ENCODE data around the gene IFTAP. TPM values are rescaled to one million over a fixed set of nuclear protein-coding genes. Genes with fewer than 3 reads are reported as not detected.

The IFTAP gene
- total RNA-seq, 1 donor from 2014 or later = 31.2 TPM

- Mint-ChIP-seq H3K27ac (ENCODE audit: unreplicated experiment) (no peak overlapping the region), H3K4me1 (ENCODE audit: low read depth, unreplicated experiment) (peaks cover 2% of the 10 kb centered on the region), H3K27me3 (ENCODE audit: unreplicated experiment) (no peaks in the 10 kb centered on the region), H3K9me3 (ENCODE audit: unreplicated experiment) (no peaks in the 10 kb centered on the region), H3K4me3 (ENCODE audit: unreplicated experiment) (no peak overlapping the region), H3K36me3 (ENCODE audit: unreplicated experiment) (no peaks in the 10 kb centered on the region)
- no peak for DNase-seq
- TF ChIP-seq CTCF (IDR thresholded peaks at IDR 0.05; ENCODE audit: partially characterized antibody, unreplicated experiment) = no peak
Observed at GRCh38 chr11:36688571-36689291, 94.4 kb downstream of the IFTAP start.

GRCh38 chr11:36689442-36689841 is 95.1 kb downstream of the IFTAP start:
- H3K4me3 Mint-ChIP-seq (ENCODE audit: unreplicated experiment) = no peak overlapping the region
- no peak for DNase-seq
- no peaks in the 10 kb centered on the region for H3K27me3 Mint-ChIP-seq (ENCODE audit: unreplicated experiment)
- TF ChIP-seq CTCF (IDR thresholded peaks at IDR 0.05; ENCODE audit: partially characterized antibody, unreplicated experiment) = no peak
- no peak overlapping the region for H3K27ac Mint-ChIP-seq (ENCODE audit: unreplicated experiment)
- peaks cover 2% of the 10 kb centered on the region for H3K4me1 Mint-ChIP-seq (ENCODE audit: low read depth, unreplicated experiment)
- H3K36me3 Mint-ChIP-seq (ENCODE audit: unreplicated experiment) = no peaks in the 10 kb centered on the region
- H3K9me3 Mint-ChIP-seq (ENCODE audit: unreplicated experiment) = no peaks in the 10 kb centered on the region

GRCh38 chr11:36692704-36693103 is 98.4 kb downstream of the IFTAP start:
- H3K4me3 Mint-ChIP-seq (ENCODE audit: unreplicated experiment) = no peak overlapping the region
- peaks cover 6% of the 10 kb centered on the region for H3K4me1 Mint-ChIP-seq (ENCODE audit: low read depth, unreplicated experiment)
- no peaks in the 10 kb centered on the region for H3K27me3 Mint-ChIP-seq (ENCODE audit: unreplicated experiment)
- TF ChIP-seq CTCF (IDR thresholded peaks at IDR 0.05; ENCODE audit: partially characterized antibody, unreplicated experiment) = no peak
- DNase-seq = no peak
- no peaks in the 10 kb centered on the region for H3K36me3 Mint-ChIP-seq (ENCODE audit: unreplicated experiment)
- no peak overlapping the region for H3K27ac Mint-ChIP-seq (ENCODE audit: unreplicated experiment)
- no peaks in the 10 kb centered on the region for H3K9me3 Mint-ChIP-seq (ENCODE audit: unreplicated experiment)

- DNase-seq = no peak
- Mint-ChIP-seq H3K4me3 (ENCODE audit: unreplicated experiment) (no peak overlapping the region), H3K27ac (ENCODE audit: unreplicated experiment) (no peak overlapping the region), H3K9me3 (ENCODE audit: unreplicated experiment) (no peaks in the 10 kb centered on the region), H3K27me3 (ENCODE audit: unreplicated experiment) (no peaks in the 10 kb centered on the region), H3K4me1 (ENCODE audit: low read depth, unreplicated experiment) (peaks cover 6% of the 10 kb centered on the region), H3K36me3 (ENCODE audit: unreplicated experiment) (no peaks in the 10 kb centered on the region)
- no peak for TF ChIP-seq CTCF (IDR thresholded peaks at IDR 0.05; ENCODE audit: partially characterized antibody, unreplicated experiment)
Observed at GRCh38 chr11:36693139-36693843, 99.0 kb downstream of the IFTAP start.

GRCh38 chr11:36695111-36695510 is 100.8 kb downstream of the IFTAP start:
- no peaks in the 10 kb centered on the region for H3K9me3 Mint-ChIP-seq (ENCODE audit: unreplicated experiment)

More at GRCh38 chr11:36695111-36695510, 100.8 kb downstream of the IFTAP start:
- DNase-seq = no peak
- Mint-ChIP-seq H3K4me1 (ENCODE audit: low read depth, unreplicated experiment) (peaks cover 6% of the 10 kb centered on the region), H3K27ac (ENCODE audit: unreplicated experiment) (no peak overlapping the region), H3K4me3 (ENCODE audit: unreplicated experiment) (no peak overlapping the region), H3K36me3 (ENCODE audit: unreplicated experiment) (no peaks in the 10 kb centered on the region), H3K27me3 (ENCODE audit: unreplicated experiment) (no peaks in the 10 kb centered on the region)
- no peak for TF ChIP-seq CTCF (IDR thresholded peaks at IDR 0.05; ENCODE audit: partially characterized antibody, unreplicated experiment)

Measured in glutamatergic neuron (in vitro differentiated cells).